Measurements from ENCODE around the gene CPT2.
"Not testable (repeated sequence)": the region's sequence is repeated elsewhere in the genome, so short reads cannot be mapped to it uniquely, and the experiment has no call there.

Gene CPT2

GRCh38 chr1:53182716-53183094 lies 13.9 kb upstream of the CPT2 start:
- DNase-seq = no peak

GRCh38 chr1:53183095-53183990 lies 13.3 kb upstream of the CPT2 start:
- DNase-seq = no peak

- not testable (repeated sequence) for DNase-seq
Measured at GRCh38 chr1:53185955-53186297, 10.7 kb upstream of the CPT2 start.

GRCh38 chr1:53186533-53186932 lies 10.1 kb upstream of the CPT2 start:
- DNase-seq = no peak

GRCh38 chr1:53187401-53187800 lies 9.2 kb upstream of the CPT2 start:
- no peak for DNase-seq

GRCh38 chr1:53188099-53188498 lies 8.5 kb upstream of the CPT2 start:
- no peak for DNase-seq

GRCh38 chr1:53189061-53189460 lies 7.6 kb upstream of the CPT2 start:
- no peak for DNase-seq

GRCh38 chr1:53190210-53190611 lies 6.4 kb upstream of the CPT2 start:
- no peak for DNase-seq

- DNase-seq = no peak
Measured at GRCh38 chr1:53195246-53196016, 1.2 kb upstream of the CPT2 start.

- no peak for DNase-seq
Measured at GRCh38 chr1:53196017-53196484, 573 bp upstream of the CPT2 start.

- no peak for DNase-seq
Measured at GRCh38 chr1:53197291-53198200, 922 bp downstream of the CPT2 start.

GRCh38 chr1:53198241-53198651 lies 1.6 kb downstream of the CPT2 start:
- DNase-seq = no peak

- no peak for DNase-seq
Measured at GRCh38 chr1:53203466-53203865, 6.8 kb downstream of the CPT2 start.

- DNase-seq = not testable (repeated sequence)
Measured at GRCh38 chr1:53205496-53205895, 8.9 kb downstream of the CPT2 start.

GRCh38 chr1:53206083-53206685 lies 9.6 kb downstream of the CPT2 start:
- DNase-seq = not testable (repeated sequence)

- DNase-seq = no peak
Measured at GRCh38 chr1:53206735-53207379, 10.2 kb downstream of the CPT2 start.

- DNase-seq = no peak
Measured at GRCh38 chr1:53207726-53208125, 11.1 kb downstream of the CPT2 start.

- DNase-seq = no peak
Measured at GRCh38 chr1:53210352-53210751, 13.7 kb downstream of the CPT2 start.

- no peak for DNase-seq
Measured at GRCh38 chr1:53210954-53211353, 14.3 kb downstream of the CPT2 start.

GRCh38 chr1:53214376-53214940 lies 17.8 kb downstream of the CPT2 start:
- no peak for DNase-seq

- DNase-seq = no peak
Measured at GRCh38 chr1:53218201-53218600, 21.6 kb downstream of the CPT2 start.

- DNase-seq = no peak
Measured at GRCh38 chr1:53219711-53220110, 23.1 kb downstream of the CPT2 start.
